ENCODE data around the gene CKAP2L.

The CKAP2L gene

DNA sequence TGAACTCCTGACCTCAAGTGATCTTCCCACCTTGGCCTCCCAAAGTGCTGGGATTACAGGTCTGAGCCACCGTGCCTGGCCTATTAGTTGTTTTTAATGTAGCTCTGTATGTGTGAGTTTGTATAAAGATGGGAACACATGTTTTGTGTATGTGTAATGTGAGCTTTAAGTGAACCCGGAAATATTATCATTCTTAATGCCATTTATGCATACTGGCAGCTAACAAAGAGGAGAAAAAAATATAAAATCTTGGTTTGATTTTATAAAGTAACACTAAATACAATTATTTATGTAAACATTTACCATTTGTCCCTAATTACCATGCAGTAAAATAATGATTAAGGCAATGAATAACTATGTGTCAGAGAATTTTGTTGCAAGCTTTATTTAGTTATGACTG, 9.1 kb upstream of the CKAP2L start:
- TF ChIP-seq TAF1 (IDR thresholded peaks at IDR 0.05; ENCODE audit: low read depth) (no peak), ZBTB7A (IDR thresholded peaks at IDR 0.05; ENCODE audit: low read depth) (no peak), CEBPB (IDR thresholded peaks at IDR 0.05) (no peak), YY1 (IDR thresholded peaks at IDR 0.05; ENCODE audit: low read depth) (no peak), RAD21 (IDR thresholded peaks at IDR 0.05; ENCODE audit: low read depth) (no peak), FOXM1 (IDR thresholded peaks at IDR 0.05; ENCODE audit: borderline replicate concordance, low read depth) (no peak), EGR1 (IDR thresholded peaks at IDR 0.05) (no peak), TEAD4 (IDR thresholded peaks at IDR 0.05) (no peak)

DNA sequence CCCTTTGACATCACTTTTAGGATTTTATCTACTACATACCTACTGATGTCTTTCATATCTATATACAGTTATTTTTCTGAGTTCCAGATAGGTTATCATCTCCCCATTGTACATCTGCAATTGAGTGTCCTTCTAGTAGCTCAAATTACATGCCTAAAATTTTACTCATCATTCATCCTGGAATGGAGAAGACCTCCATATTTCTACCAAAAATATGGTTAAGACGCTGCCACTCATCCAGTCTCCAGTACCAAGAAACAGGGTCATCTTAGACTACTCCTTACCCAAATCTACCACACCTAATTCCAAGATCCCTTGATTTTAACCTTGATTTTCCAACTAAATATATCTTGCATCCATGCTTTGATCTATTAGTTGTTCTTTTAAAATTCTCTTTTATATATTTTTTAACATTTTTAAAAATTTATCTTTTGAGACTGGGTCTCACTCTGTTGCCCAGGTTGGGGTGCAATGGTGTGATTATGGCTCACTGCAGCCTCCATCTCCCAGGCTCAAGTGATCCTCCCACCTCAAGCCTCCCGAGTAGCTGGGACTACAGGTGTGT, 8.6 kb upstream of the CKAP2L start:
- no peak for TF ChIP-seq RAD21 (IDR thresholded peaks at IDR 0.05; ENCODE audit: low read depth)
- TF ChIP-seq NFIC (IDR thresholded peaks at IDR 0.05): no peak
- TF ChIP-seq CEBPB (IDR thresholded peaks at IDR 0.05): no peak
- no peak for TF ChIP-seq CREB1 (IDR thresholded peaks at IDR 0.05; ENCODE audit: low read depth)
- no peak for TF ChIP-seq FOXM1 (IDR thresholded peaks at IDR 0.05; ENCODE audit: borderline replicate concordance, low read depth)
- TF ChIP-seq, protein P1, sequence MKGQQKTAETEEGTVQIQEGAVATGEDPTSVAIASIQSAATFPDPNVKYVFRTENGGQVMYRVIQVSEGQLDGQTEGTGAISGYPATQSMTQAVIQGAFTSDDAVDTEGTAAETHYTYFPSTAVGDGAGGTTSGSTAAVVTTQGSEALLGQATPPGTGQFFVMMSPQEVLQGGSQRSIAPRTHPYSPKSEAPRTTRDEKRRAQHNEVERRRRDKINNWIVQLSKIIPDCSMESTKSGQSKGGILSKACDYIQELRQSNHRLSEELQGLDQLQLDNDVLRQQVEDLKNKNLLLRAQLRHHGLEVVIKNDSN (IDR thresholded peaks at IDR 0.05): no peak

- no peak for TF ChIP-seq TEAD4 (IDR thresholded peaks at IDR 0.05)
- no peak for TF ChIP-seq TCF12 (IDR thresholded peaks at IDR 0.05; ENCODE audit: low read depth)
- no peak for TF ChIP-seq ZBTB7A (IDR thresholded peaks at IDR 0.05; ENCODE audit: low read depth)
- TF ChIP-seq MAX (IDR thresholded peaks at IDR 0.05): no peak
- TF ChIP-seq, protein P1 (IDR thresholded peaks at IDR 0.05): no peak
- no peak for TF ChIP-seq YY1 (IDR thresholded peaks at IDR 0.05; ENCODE audit: low read depth)
- TF ChIP-seq EGR1 (IDR thresholded peaks at IDR 0.05): no peak
- TF ChIP-seq REST (IDR thresholded peaks at IDR 0.05; ENCODE audit: low read depth): no peak
- no peak for TF ChIP-seq CREB1 (IDR thresholded peaks at IDR 0.05; ENCODE audit: low read depth)
- no peak for TF ChIP-seq FOXM1 (IDR thresholded peaks at IDR 0.05; ENCODE audit: borderline replicate concordance, low read depth)
- TF ChIP-seq NFIC (IDR thresholded peaks at IDR 0.05): no peak
- no peak for TF ChIP-seq EP300 (IDR thresholded peaks at IDR 0.05; ENCODE audit: borderline replicate concordance)
- no peak for TF ChIP-seq RAD21 (IDR thresholded peaks at IDR 0.05; ENCODE audit: low read depth)
- TF ChIP-seq TAF1 (IDR thresholded peaks at IDR 0.05; ENCODE audit: low read depth): no peak
- TF ChIP-seq CEBPB (IDR thresholded peaks at IDR 0.05): no peak
Observed at GRCh38 chr2:112772322-112772721, 7.9 kb upstream of the CKAP2L start.

GRCh38 chr2:112768432-112768831, 4.0 kb upstream of the CKAP2L start:
- no peak for TF ChIP-seq REST (IDR thresholded peaks at IDR 0.05; ENCODE audit: low read depth)

DNA sequence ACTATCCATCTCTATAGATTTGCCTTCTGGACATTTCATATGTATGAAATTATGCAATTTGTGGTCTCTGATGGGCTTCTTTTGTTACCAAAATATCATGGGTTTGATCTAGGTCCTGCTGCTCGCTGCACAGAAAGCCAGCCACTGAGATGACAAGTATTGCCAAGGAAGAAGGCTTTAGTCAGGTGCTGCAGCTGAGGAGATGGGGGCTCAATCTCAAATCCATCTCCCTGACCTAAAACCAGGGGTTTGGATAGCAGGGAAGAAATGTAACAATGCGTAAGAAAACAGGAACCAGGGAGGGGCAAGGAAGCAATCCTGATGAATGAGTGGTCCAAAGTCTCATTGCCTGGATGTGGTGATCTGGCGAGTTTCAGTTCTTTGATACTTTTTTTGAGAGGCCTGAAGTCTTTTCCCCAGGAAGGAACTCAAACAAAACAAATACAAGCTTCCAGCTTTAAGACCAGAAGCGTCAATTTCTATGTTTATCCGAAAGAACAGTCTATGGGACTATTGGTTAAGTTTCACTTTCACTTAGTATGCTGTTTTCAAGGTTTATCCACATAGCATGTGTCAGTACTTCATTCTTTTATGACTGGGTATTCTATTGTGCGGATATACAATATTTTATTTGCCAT, 3.4 kb upstream of the CKAP2L start:
- TF ChIP-seq EGR1 (IDR thresholded peaks at IDR 0.05) (no peak), ZBTB7A (IDR thresholded peaks at IDR 0.05; ENCODE audit: low read depth) (no peak), CREB1 (IDR thresholded peaks at IDR 0.05; ENCODE audit: low read depth) (no peak), EP300 (IDR thresholded peaks at IDR 0.05; ENCODE audit: borderline replicate concordance) (no peak), NFIC (IDR thresholded peaks at IDR 0.05) (no peak), FOXM1 (IDR thresholded peaks at IDR 0.05; ENCODE audit: borderline replicate concordance, low read depth) (no peak), YY1 (IDR thresholded peaks at IDR 0.05; ENCODE audit: low read depth) (no peak), TEAD4 (IDR thresholded peaks at IDR 0.05) (no peak), MAX (IDR thresholded peaks at IDR 0.05) (no peak), REST (IDR thresholded peaks at IDR 0.05; ENCODE audit: low read depth) (no peak), RAD21 (IDR thresholded peaks at IDR 0.05; ENCODE audit: low read depth) (no peak), CEBPB (IDR thresholded peaks at IDR 0.05) (no peak), TCF12 (IDR thresholded peaks at IDR 0.05; ENCODE audit: low read depth) (no peak), TAF1 (IDR thresholded peaks at IDR 0.05; ENCODE audit: low read depth) (no peak)
- TF ChIP-seq, protein P1 (IDR thresholded peaks at IDR 0.05): no peak
